HepG2 (cell line): ENCODE measurements around the gene MTM1. TPM values are rescaled to one million over a fixed set of nuclear protein-coding genes. Genes with fewer than 3 reads are reported as not detected.

ENCODE experiments used
- ATAC-seq: fragments of 200-7000 bp; cut with Tn5 transposase; 3 replicates; pipeline ENCODE4 v1.9.1; 2020; ENCODE audit warnings: mild to moderate bottlenecking, moderate library complexity
- BruUV-seq: library from RNA; stranded (reverse); fragments of 400-500 nt; replicated peaks from 2 replicates; lab custom pipeline; 2021; lab: Mats Ljungman, UMichigan
- CTCF ChIA-PET: fragments of 300-600 bp; formaldehyde crosslinking; extraction: SDS; loops from one replicate; lab custom pipeline; 2021; ENCODE audit warnings: low total read pairs, inconsistent platforms, low intra/inter-chr PET ratio; lab: Yijun Ruan, JAX
- POLR2A ChIA-PET: fragments of 350-600 bp; sonication (Branson Sonifier 250); formaldehyde crosslinking; loops from one replicate; lab custom pipeline; 2020; ENCODE audit warnings: antibody characterized with exemption, inconsistent platforms; lab: Yijun Ruan, JAX
- DNase-seq: peaks from one replicate; pipeline ENCODE4 v3.0.0-alpha.2; 2015; ENCODE audit warnings: low spot score
- FAIRE-seq: peaks from 3 replicates; lab custom pipeline; 2011; peaks lifted over from hg19 to GRCh38; lab: Jason Lieb, UNC
- H2AFZ ChIP-seq: one replicate; pipeline ENCODE4 v1.6.1; 2011; ENCODE audit warnings: low read length, inconsistent platforms
- H3K27ac ChIP-seq: fragments of 300-600 bp; 3 replicates; pipeline ENCODE4 v1.8.0; 2011; ENCODE audit warnings: mixed run types, mild to moderate bottlenecking, mixed read lengths, low read length, inconsistent platforms; ENCODE audit not compliant: insufficient read depth; ENCODE audit errors: extremely low read length
- H3K27me3 ChIP-seq, 2 experiments: fragments of 200-600 bp in 1 of 2; 2 replicates in 1 of 2; 3 replicates in 1 of 2; pipeline versions ENCODE4 v1.6.0 to v1.8.0; 2011; ENCODE audit warnings: low read length in 2 of 2, mild to moderate bottlenecking in 2 of 2, moderate library complexity in 2 of 2, inconsistent platforms in 1 of 2; ENCODE audit not compliant: insufficient read depth in 2 of 2, control insufficient read depth in 1 of 2
- H3K36me3 ChIP-seq, 2 experiments: fragments of 200-600 bp in 1 of 2; replicated peaks in 1 of 2; 2 replicates in 1 of 2; 3 replicates in 1 of 2; pipeline versions ENCODE4 v1.5.1 to v1.8.0; 2011; ENCODE audit warnings: low read length in 2 of 2, inconsistent platforms in 1 of 2; ENCODE audit not compliant: insufficient read depth in 2 of 2, control insufficient read depth in 1 of 2
- H3K4me1 ChIP-seq: 2 replicates; pipeline ENCODE4 v1.5.1; 2012; ENCODE audit warnings: low read length, inconsistent platforms; ENCODE audit not compliant: insufficient read depth
- H3K4me2 ChIP-seq: 2 replicates; pipeline ENCODE4 v1.6.0; 2011; ENCODE audit warnings: low read depth, low read length, inconsistent platforms
- H3K4me3 ChIP-seq, 3 experiments: fragments of 200-600 bp in 1 of 3; sonication (generic), shearing (Covaris generic) in 1 of 3; replicated peaks in 1 of 3; 2 replicates each; pipeline ENCODE4 v1.5.1; 2011 to 2016; ENCODE audit warnings: low read length in 3 of 3, inconsistent platforms in 2 of 3, low read depth in 2 of 3, mild to moderate bottlenecking in 2 of 3, control low read depth in 1 of 3, mixed read lengths in 1 of 3; ENCODE audit not compliant: insufficient read depth in 1 of 3
- H3K79me2 ChIP-seq: one replicate; pipeline ENCODE4 v1.6.1; 2011; ENCODE audit warnings: low read length, inconsistent platforms; ENCODE audit not compliant: insufficient read depth
- H3K9ac ChIP-seq: 2 replicates; pipeline ENCODE4 v1.6.0; 2011; ENCODE audit warnings: mild to moderate bottlenecking, low read depth, low read length, inconsistent platforms; ENCODE audit not compliant: insufficient read depth
- H3K9me3 ChIP-seq: 2 replicates; pipeline ENCODE4 v1.5.1; 2012; ENCODE audit warnings: mild to moderate bottlenecking, low read length
- H4K20me1 ChIP-seq: 2 replicates; pipeline ENCODE4 v1.6.0; 2011; ENCODE audit warnings: inconsistent platforms, mild to moderate bottlenecking, low read length, moderate library complexity; ENCODE audit not compliant: insufficient read depth
- ARNT ChIP-seq: fragments of 450-650 bp; IDR thresholded peaks from 2 replicates; pipeline ENCODE4 v1.6.1; 2017
- HDAC1 ChIP-seq: sonication (generic); formaldehyde crosslinking; IDR thresholded peaks from 2 replicates; pipeline ENCODE4 v1.5.1; 2020; ENCODE audit warnings: mild to moderate bottlenecking, missing genetic modification reagents
- NAIF1 ChIP-seq: sonication (generic); formaldehyde crosslinking; IDR thresholded peaks from 2 replicates; pipeline ENCODE4 v1.5.0; 2020; ENCODE audit warnings: mild to moderate bottlenecking, missing genetic modification reagents, borderline replicate concordance
- NFATC3 ChIP-seq: sonication (generic); formaldehyde crosslinking; IDR thresholded peaks from 2 replicates; pipeline ENCODE4 v1.5.1; 2020; ENCODE audit warnings: mild to moderate bottlenecking, missing genetic modification reagents
- PTBP1 ChIP-seq: fragments of 200-400 bp; formaldehyde crosslinking; IDR thresholded peaks from 2 replicates; pipeline ENCODE4 v1.6.1; 2018; ENCODE audit warnings: low read length, low read depth; ENCODE audit not compliant: poor library complexity, severe bottlenecking
- RNF219 ChIP-seq: sonication (generic); formaldehyde crosslinking; IDR thresholded peaks from 2 replicates; pipeline ENCODE4 v1.5.0; 2020; ENCODE audit warnings: mild to moderate bottlenecking, missing genetic modification reagents
- SOX13 ChIP-seq, 3 experiments: fragments of 450-650 bp in 1 of 3; sonication (generic) in 1 of 3; formaldehyde crosslinking in 1 of 3; IDR thresholded peaks in 2 of 3; conservative IDR thresholded peaks in 1 of 3; 2 replicates each; pipeline versions ENCODE4 v1.5.0 to v1.6.1; 2016 to 2020; ENCODE audit warnings: antibody characterized with exemption in 1 of 3, mild to moderate bottlenecking in 1 of 3, missing compliant biosample characterization in 1 of 3, missing genetic modification reagents in 1 of 3, moderate library complexity in 1 of 3
- SP4 ChIP-seq: sonication (generic); formaldehyde crosslinking; IDR thresholded peaks from 2 replicates; pipeline ENCODE4 v1.8.1; 2023; ENCODE audit warnings: mild to moderate bottlenecking, missing genetic modification reagents
- SRY ChIP-seq: sonication (generic); formaldehyde crosslinking; IDR thresholded peaks from 2 replicates; pipeline ENCODE4 v1.8.0; 2022; ENCODE audit warnings: mild to moderate bottlenecking, missing genetic modification reagents
- TBX3 ChIP-seq: fragments of 450-650 bp; IDR thresholded peaks from 2 replicates; pipeline ENCODE4 v1.6.1; 2017; ENCODE audit warnings: antibody characterized with exemption, mild to moderate bottlenecking, inconsistent platforms, borderline replicate concordance
- ZFP90 ChIP-seq: sonication (generic); formaldehyde crosslinking; IDR thresholded peaks from 2 replicates; pipeline ENCODE4 v1.8.0; 2022; ENCODE audit warnings: missing genetic modification reagents, mild to moderate bottlenecking, inconsistent platforms, borderline replicate concordance
- ZNF121 ChIP-seq: sonication (generic); formaldehyde crosslinking; IDR thresholded peaks from 2 replicates; pipeline ENCODE4 v1.5.0; 2020; ENCODE audit warnings: mild to moderate bottlenecking, missing genetic modification reagents
- ZNF564 ChIP-seq: sonication (generic); formaldehyde crosslinking; IDR thresholded peaks from 2 replicates; pipeline ENCODE4 v1.8.1; 2023; ENCODE audit warnings: mild to moderate bottlenecking, missing genetic modification reagents
- ZNF614 ChIP-seq: IDR thresholded peaks from 2 replicates; pipeline ENCODE4 v1.6.1; 2018; ENCODE audit warnings: missing biosample characterization, missing genetic modification reagents, inconsistent platforms, borderline replicate concordance
- ZNF660 ChIP-seq: sonication (generic); formaldehyde crosslinking; IDR thresholded peaks from 2 replicates; pipeline ENCODE4 v1.5.1; 2020; ENCODE audit warnings: mild to moderate bottlenecking, low read depth, missing genetic modification reagents, borderline replicate concordance
- in situ Hi-C: cut with HindIII; loops from 2 replicates; pipeline ENCODE4 v1.10.0; 2017; ENCODE audit warnings: low pct_unique_long_range_greater_than_20kb; ENCODE audit not compliant: extremely low pct_ligation_motif_present
- intact Hi-C: fragments of 100-400 bp; cut with micrococcal nuclease; formaldehyde crosslinking; loops from one replicate; pipeline ENCODE4 v1.10.0; 2022; ENCODE audit not compliant: unreplicated experiment
- polyA plus RNA-seq, 8 experiments: library from polyadenylated mRNA; depleted of rRNA in 3 of 8; stranded (reverse) in 7 of 8; unstranded in 1 of 8; fragments of >200 nt; fragmentation: Illumina TruSeq in 4 of 8; extraction: Trizol in 4 of 8; gene quantifications; 2 replicates each; pipeline versions ENCODE4 v1.2.1 to v1.2.3, GENCODE V29; 2011 to 2016; ENCODE audit warnings: low read depth in 4 of 8, missing spikeins in 1 of 8, mixed read lengths in 1 of 8; ENCODE audit not compliant: insufficient read depth in 1 of 8
- total RNA-seq, 5 experiments: library from RNA; depleted of rRNA; stranded (reverse); fragments of >200 nt; fragmentation: Illumina TruSeq; extraction: Trizol; gene quantifications; 2 replicates each; pipeline ENCODE4 v1.2.3, GENCODE V29; 2016; ENCODE audit warnings: low read depth in 1 of 5
- TF ChIP-seq, protein P1 (sequence below): sonication (generic); formaldehyde crosslinking; IDR thresholded peaks from 2 replicates; pipeline ENCODE4 v1.4.0; 2020; ENCODE audit warnings: missing genetic modification reagents, borderline replicate concordance
- TF ChIP-seq, protein P2 (sequence below): sonication (generic); formaldehyde crosslinking; IDR thresholded peaks from 2 replicates; pipeline ENCODE4 v1.4.0; 2020; ENCODE audit warnings: missing genetic modification reagents

The MTM1 gene
- total and polyA plus RNA-seq, 2 of the 13 experiments (the other 11 are each of a cell fraction or from before 2014, with no cell fraction given), result 12.0 to 15.2 TPM

DNA sequence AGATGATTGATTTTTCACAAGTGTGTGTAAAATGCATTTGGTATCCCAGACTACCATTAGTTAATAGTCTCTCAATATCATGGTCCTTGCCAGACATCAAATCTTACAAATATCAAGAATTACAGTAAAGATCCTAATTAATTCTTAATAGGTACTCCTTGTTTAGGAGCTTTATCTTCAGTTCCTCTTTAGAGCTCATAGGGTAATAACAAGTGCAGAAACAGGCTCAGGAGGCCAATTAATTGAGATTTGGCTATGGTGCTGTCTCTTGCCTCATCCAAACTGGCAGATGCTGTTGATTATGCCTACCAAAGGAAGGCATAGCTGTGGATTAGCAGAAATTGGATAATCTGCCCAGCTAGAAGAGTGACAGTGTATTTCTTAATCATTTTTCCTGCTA is 131.7 kb downstream of the MTM1 start:
- Histone ChIP-seq H3K36me3 (peaks cover 0 to 3% of the 10 kb centered on the region in 2 experiments; a peak in 1 of 5 replicates), H3K79me2 (no peaks in the 10 kb centered on the region)
- no peak for TF ChIP-seq HDAC1 (CRISPR knock-in tag)
- TF ChIP-seq SP4, result no peak
- TF ChIP-seq NFATC3 (CRISPR knock-in tag), result no peak
- no peak for TF ChIP-seq SRY (CRISPR knock-in tag)
- TF ChIP-seq PTBP1, result no peak
- TF ChIP-seq NAIF1 (CRISPR knock-in tag), result no peak
- no peak for TF ChIP-seq TBX3
- TF ChIP-seq SOX13 (IDR thresholded peaks at IDR 0.05), result no peak
- TF ChIP-seq SOX13 (CRISPR knock-in tag; conservative IDR thresholded peaks at IDR 0.05 in 1 of 2, IDR thresholded peaks at IDR 0.05 in 1 of 2), result no peak
- no peak for TF ChIP-seq ZNF564 (CRISPR knock-in tag)
- no peak for TF ChIP-seq ARNT
- no peak for TF ChIP-seq ZNF660
- no peak for TF ChIP-seq ZNF121 (CRISPR knock-in tag)
- TF ChIP-seq ZFP90, result no peak
- TF ChIP-seq RNF219, result no peak
- TF ChIP-seq, protein P1, sequence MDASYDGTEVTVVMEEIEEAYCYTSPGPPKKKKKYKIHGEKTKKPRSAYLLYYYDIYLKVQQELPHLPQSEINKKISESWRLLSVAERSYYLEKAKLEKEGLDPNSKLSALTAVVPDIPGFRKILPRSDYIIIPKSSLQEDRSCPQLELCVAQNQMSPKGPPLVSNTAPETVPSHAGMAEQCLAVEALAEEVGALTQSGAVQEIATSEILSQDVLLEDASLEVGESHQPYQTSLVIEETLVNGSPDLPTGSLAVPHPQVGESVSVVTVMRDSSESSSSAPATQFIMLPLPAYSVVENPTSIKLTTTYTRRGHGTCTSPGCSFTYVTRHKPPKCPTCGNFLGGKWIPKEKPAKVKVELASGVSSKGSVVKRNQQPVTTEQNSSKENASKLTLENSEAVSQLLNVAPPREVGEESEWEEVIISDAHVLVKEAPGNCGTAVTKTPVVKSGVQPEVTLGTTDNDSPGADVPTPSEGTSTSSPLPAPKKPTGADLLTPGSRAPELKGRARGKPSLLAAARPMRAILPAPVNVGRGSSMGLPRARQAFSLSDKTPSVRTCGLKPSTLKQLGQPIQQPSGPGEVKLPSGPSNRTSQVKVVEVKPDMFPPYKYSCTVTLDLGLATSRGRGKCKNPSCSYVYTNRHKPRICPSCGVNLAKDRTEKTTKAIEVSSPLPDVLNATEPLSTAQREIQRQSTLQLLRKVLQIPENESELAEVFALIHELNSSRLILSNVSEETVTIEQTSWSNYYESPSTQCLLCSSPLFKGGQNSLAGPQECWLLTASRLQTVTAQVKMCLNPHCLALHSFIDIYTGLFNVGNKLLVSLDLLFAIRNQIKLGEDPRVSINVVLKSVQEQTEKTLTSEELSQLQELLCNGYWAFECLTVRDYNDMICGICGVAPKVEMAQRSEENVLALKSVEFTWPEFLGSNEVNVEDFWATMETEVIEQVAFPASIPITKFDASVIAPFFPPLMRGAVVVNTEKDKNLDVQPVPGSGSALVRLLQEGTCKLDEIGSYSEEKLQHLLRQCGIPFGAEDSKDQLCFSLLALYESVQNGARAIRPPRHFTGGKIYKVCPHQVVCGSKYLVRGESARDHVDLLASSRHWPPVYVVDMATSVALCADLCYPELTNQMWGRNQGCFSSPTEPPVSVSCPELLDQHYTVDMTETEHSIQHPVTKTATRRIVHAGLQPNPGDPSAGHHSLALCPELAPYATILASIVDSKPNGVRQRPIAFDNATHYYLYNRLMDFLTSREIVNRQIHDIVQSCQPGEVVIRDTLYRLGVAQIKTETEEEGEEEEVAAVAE (CRISPR knock-in tag), result no peak
- TF ChIP-seq ZNF614 (CRISPR knock-in tag), result no peak
- TF ChIP-seq, protein P2, sequence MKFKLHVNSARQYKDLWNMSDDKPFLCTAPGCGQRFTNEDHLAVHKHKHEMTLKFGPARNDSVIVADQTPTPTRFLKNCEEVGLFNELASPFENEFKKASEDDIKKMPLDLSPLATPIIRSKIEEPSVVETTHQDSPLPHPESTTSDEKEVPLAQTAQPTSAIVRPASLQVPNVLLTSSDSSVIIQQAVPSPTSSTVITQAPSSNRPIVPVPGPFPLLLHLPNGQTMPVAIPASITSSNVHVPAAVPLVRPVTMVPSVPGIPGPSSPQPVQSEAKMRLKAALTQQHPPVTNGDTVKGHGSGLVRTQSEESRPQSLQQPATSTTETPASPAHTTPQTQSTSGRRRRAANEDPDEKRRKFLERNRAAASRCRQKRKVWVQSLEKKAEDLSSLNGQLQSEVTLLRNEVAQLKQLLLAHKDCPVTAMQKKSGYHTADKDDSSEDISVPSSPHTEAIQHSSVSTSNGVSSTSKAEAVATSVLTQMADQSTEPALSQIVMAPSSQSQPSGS (CRISPR knock-in tag), result no peak

More for the DNA sequence above, 131.7 kb downstream of the MTM1 start:
- H3K9me3 ChIP-seq, result no peaks in the 10 kb centered on the region
- H3K4me3 ChIP-seq, result no peak overlapping the region
- in situ Hi-C loops (no loop called here), intact Hi-C loops (no loop called here)
- no peak overlapping the region for H3K27ac ChIP-seq
- H3K4me1 ChIP-seq, result no peaks in the 10 kb centered on the region
- H2AFZ ChIP-seq, result no peak overlapping the region
- BruUV-seq, result no TSS peak
- H4K20me1 ChIP-seq, result no peaks in the 10 kb centered on the region
- ATAC-seq, result no peak
- H3K9ac ChIP-seq, result no peak overlapping the region
- no peaks in the 10 kb centered on the region for H3K27me3 ChIP-seq
- ChIA-PET POLR2A (no interaction called here), CTCF (no interaction called here)
- H3K4me2 ChIP-seq, result no peak overlapping the region
- no peak for DNase-seq
- no peak for FAIRE-seq
